ENCODE data around the gene STK4. TPM values are rescaled to one million over a fixed set of nuclear protein-coding genes. Genes with fewer than 3 reads are reported as not detected.

Gene STK4
- total and polyA plus RNA-seq, 2 donors (not counting 3 experiments of a cell fraction or from before 2014, with no cell fraction given): 9.1 to 29.6 TPM

DNA sequence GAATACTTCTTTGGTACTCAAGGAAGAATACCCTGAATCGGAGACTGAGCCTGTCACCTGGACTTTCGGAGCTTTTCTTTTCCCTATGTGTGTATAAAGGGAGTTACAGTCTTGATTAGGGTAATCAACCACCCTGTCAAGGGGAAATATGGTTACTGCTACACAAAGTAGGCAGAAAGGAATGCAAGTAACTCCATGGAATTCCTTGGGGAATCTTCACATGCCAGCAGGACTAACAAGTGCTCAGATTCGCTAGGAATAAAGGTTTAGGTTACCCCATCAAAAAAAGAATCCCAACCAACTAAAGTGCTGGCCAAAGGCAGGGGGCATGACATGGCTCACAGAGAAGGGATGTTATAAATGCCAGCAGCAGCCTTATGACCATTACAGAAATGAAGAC, 124.2 kb downstream of the STK4 start:
- no peak for DNase-seq (ENCODE audit: low read depth, low spot score)

More for the DNA sequence above, 124.2 kb downstream of the STK4 start:
- Histone ChIP-seq H3K4me3 (replicated peaks in 1 of 3; ENCODE audit: insufficient read depth in 1 of 3, low read depth in 1 of 3, low read length in 3 of 3) (no peak overlapping the region), H3K36me3 (ENCODE audit: control insufficient read depth in 2 of 2, extremely low read depth in 1 of 2, insufficient read depth in 2 of 2, low read length in 2 of 2) (no peaks in the 10 kb centered on the region), H3K9me3 (replicated peaks; ENCODE audit: control insufficient read depth, insufficient read depth, low read length) (no peaks in the 10 kb centered on the region), H3K79me2 (ENCODE audit: control insufficient read depth, insufficient read depth, low read length) (no peaks in the 10 kb centered on the region), H2AFZ (ENCODE audit: low read depth, low read length) (no peak overlapping the region), H3K4me2 (ENCODE audit: insufficient read depth, low read length) (no peak overlapping the region), H3K4me1 (ENCODE audit: control insufficient read depth, extremely low read depth, insufficient read depth, low read length) (no peaks in the 10 kb centered on the region), H4K20me1 (replicated peaks; ENCODE audit: control insufficient read depth, extremely low read depth, insufficient read depth, low read length) (no peaks in the 10 kb centered on the region), H3K27me3 (ENCODE audit: control insufficient read depth in 2 of 2, insufficient read depth in 2 of 2, low read length in 2 of 2) (no peaks in the 10 kb centered on the region), H3K9me1 (replicated peaks; ENCODE audit: control insufficient read depth, extremely low read depth, insufficient read depth, low read length) (no peaks in the 10 kb centered on the region), H3K27ac (ENCODE audit: insufficient read depth, low read depth, low read length) (no peak overlapping the region), H3K9ac (replicated peaks; ENCODE audit: extremely low read depth, insufficient read depth, low read length) (no peak overlapping the region)
- FAIRE-seq: no peak
- ChIA-PET CTCF (no interaction called here), POLR2A (no interaction called here)
- no TSS peak for BruUV-seq (replicated peaks)
- intact Hi-C loops (cut with micrococcal nuclease) (no loop called here), dilution Hi-C loops (cut with MboI; ENCODE audit: extremely low pct_ligation_motif_present, low sequenced_read_pairs) (no loop called here)
- TF ChIP-seq, protein P1, sequence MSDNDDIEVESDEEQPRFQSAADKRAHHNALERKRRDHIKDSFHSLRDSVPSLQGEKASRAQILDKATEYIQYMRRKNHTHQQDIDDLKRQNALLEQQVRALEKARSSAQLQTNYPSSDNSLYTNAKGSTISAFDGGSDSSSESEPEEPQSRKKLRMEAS (IDR thresholded peaks at IDR 0.05; ENCODE audit: insufficient read depth, insufficient read length): no peak
- TF ChIP-seq GATA2 (IDR thresholded peaks at IDR 0.05; ENCODE audit: insufficient read depth, insufficient read length, low read depth, low read length) (no peak), MYC (IDR thresholded peaks at IDR 0.05; ENCODE audit: low read depth, low read length) (no peak), JUN (IDR thresholded peaks at IDR 0.05; ENCODE audit: borderline replicate concordance, insufficient read depth, insufficient read length, low read depth) (no peak), EZH2 (IDR thresholded peaks at IDR 0.05; ENCODE audit: borderline replicate concordance, low read depth, low read length, severe bottlenecking) (no peak), POLR2A (IDR thresholded peaks at IDR 0.05; ENCODE audit: low read depth, low read length) (no peak), FOS (IDR thresholded peaks at IDR 0.05; ENCODE audit: borderline replicate concordance, insufficient read depth, low read length) (no peak), POLR2AphosphoS5 (IDR thresholded peaks at IDR 0.05; ENCODE audit: insufficient read depth, low read depth, low read length) (no peak)
- TF ChIP-seq, protein P2, sequence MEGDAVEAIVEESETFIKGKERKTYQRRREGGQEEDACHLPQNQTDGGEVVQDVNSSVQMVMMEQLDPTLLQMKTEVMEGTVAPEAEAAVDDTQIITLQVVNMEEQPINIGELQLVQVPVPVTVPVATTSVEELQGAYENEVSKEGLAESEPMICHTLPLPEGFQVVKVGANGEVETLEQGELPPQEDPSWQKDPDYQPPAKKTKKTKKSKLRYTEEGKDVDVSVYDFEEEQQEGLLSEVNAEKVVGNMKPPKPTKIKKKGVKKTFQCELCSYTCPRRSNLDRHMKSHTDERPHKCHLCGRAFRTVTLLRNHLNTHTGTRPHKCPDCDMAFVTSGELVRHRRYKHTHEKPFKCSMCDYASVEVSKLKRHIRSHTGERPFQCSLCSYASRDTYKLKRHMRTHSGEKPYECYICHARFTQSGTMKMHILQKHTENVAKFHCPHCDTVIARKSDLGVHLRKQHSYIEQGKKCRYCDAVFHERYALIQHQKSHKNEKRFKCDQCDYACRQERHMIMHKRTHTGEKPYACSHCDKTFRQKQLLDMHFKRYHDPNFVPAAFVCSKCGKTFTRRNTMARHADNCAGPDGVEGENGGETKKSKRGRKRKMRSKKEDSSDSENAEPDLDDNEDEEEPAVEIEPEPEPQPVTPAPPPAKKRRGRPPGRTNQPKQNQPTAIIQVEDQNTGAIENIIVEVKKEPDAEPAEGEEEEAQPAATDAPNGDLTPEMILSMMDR (IDR thresholded peaks at IDR 0.05; ENCODE audit: extremely low read depth in 1 of 2, insufficient read depth in 1 of 2, low read depth in 1 of 2, low read length in 2 of 2): no peak

Measured in endothelial cell of umbilical vein (primary cell).